ENCODE data around the gene CD209. TPM values are rescaled to one million over a fixed set of nuclear protein-coding genes. Genes with fewer than 3 reads are reported as not detected.

Gene CD209
- polyA plus RNA-seq, 1 experiment: not detected

DNA sequence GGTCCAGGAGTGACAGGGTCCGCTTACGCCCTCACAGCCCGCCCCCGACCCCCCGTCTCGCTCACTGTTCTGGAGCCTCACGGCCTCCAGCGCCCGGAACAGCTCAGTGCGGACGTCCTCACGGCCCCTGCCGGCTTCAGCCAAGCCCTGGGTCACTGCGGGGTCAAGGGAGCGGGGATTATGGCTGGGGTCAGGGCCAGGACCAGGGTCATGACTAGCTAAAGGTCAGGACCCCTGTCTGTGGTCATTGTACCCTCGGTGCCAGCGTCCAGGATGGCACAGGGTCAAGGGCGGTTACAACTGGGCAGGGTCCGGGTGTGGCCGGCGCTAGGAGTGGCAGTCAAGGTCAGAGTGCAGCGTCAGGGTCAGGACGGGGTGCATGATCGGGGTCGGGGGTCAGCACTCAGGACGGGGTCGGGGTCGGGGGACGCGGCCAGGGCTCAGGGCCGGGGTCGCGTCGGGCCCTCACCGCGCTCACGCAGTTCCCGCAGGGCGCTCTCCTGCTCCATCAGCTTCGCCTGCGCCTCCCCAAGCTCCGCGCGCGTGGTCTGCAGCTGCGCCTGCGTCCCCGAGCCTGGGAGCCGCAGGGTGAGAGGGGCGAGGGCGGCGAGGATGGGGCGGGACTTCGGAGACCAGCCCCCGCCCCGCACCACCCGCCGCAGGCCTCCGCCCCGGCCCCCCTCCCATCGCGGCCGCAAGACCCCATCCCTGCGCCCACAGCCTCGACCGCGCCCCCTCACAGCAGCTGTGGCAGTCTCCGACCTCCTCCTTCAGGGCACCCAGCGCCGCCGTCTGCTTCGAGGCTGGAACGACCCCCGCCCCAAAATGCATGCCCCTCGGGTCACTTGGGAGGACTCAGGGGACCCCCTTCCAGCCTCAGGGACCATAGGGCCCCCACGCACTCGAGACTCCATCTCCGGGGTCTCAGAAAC, 16.8 kb downstream of the CD209 start:
- ChIA-PET CTCF (no interaction called here), POLR2A (no interaction called here)
- H3K4me3 ChIP-seq (ENCODE audit: low read depth, low read length): no peak overlapping the region
- TF ChIP-seq, protein P1, sequence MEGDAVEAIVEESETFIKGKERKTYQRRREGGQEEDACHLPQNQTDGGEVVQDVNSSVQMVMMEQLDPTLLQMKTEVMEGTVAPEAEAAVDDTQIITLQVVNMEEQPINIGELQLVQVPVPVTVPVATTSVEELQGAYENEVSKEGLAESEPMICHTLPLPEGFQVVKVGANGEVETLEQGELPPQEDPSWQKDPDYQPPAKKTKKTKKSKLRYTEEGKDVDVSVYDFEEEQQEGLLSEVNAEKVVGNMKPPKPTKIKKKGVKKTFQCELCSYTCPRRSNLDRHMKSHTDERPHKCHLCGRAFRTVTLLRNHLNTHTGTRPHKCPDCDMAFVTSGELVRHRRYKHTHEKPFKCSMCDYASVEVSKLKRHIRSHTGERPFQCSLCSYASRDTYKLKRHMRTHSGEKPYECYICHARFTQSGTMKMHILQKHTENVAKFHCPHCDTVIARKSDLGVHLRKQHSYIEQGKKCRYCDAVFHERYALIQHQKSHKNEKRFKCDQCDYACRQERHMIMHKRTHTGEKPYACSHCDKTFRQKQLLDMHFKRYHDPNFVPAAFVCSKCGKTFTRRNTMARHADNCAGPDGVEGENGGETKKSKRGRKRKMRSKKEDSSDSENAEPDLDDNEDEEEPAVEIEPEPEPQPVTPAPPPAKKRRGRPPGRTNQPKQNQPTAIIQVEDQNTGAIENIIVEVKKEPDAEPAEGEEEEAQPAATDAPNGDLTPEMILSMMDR (IDR thresholded peaks at IDR 0.05; ENCODE audit: low read depth, low read length): no peak
- no peak for DNase-seq (ENCODE audit: low read depth, low spot score)
- peaks cover 31% of the 10 kb centered on the region for H3K27me3 ChIP-seq (ENCODE audit: control insufficient read depth, insufficient read depth, low read length)
- no peaks in the 10 kb centered on the region; the same call in 1 of the 2 replicates for H3K9me3 ChIP-seq (ENCODE audit: control insufficient read depth, insufficient read depth, low read length)
- no peak overlapping the region for H3K27ac ChIP-seq (ENCODE audit: low read depth, low read length)

DNA sequence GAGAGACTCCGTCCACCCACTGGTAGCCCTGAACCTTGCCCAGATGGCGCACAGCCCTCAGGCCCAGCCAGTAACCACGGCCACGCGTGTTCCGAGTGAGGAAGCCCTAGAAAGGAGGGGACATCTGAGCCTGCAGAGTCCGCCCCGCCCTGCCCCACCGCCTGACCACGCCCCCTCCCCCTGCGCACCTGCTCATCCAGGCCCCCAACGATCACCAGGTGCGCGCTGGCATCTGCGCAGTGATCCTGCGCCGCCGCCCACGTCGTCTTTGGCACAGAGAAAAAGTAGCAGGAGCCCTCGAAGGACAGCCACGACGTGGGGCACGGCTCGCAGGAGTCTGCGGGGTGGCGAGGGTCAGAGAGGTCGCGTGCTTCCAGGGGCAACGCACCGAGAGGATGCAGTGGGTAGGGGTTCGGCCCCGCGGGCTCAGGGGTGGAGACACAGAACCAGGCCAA, 17.5 kb downstream of the CD209 start:
- Histone ChIP-seq H3K4me3 (ENCODE audit: low read depth, low read length) (no peak overlapping the region), H3K27me3 (ENCODE audit: control insufficient read depth, insufficient read depth, low read length) (peaks cover 31% of the 10 kb centered on the region), H3K9me3 (ENCODE audit: control insufficient read depth, insufficient read depth, low read length) (no peaks in the 10 kb centered on the region; the same call in 1 of the 2 replicates), H3K27ac (ENCODE audit: low read depth, low read length) (no peak overlapping the region)
- ChIA-PET POLR2A (no interaction called here), CTCF (no interaction called here)
- no peak for DNase-seq (ENCODE audit: low read depth, low spot score)
- TF ChIP-seq, protein P1 (IDR thresholded peaks at IDR 0.05; ENCODE audit: low read depth, low read length): no peak

DNA sequence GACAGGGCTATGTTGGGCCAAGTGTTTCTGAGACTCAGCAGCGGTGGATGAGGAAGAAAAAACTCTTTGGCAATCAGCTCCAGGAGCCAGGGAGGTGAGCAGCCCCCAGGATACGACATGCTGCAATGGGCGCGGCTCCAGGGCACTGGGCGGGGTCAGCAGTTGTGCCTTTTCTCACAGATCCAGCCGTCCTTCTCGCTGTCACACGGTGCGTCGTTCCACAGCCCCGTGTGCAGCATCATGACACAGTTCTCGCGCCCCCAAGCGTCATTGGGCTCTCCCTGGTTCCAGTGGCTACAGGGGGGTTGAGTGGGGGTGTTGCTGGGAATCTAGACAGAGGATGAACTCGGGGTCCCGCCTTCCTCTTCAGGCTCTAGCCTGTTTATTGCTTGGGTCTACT, 18.1 kb downstream of the CD209 start:
- CTCF ChIA-PET: no interaction called here
- TF ChIP-seq, protein P1 (IDR thresholded peaks at IDR 0.05; ENCODE audit: low read depth, low read length): no peak

DNA sequence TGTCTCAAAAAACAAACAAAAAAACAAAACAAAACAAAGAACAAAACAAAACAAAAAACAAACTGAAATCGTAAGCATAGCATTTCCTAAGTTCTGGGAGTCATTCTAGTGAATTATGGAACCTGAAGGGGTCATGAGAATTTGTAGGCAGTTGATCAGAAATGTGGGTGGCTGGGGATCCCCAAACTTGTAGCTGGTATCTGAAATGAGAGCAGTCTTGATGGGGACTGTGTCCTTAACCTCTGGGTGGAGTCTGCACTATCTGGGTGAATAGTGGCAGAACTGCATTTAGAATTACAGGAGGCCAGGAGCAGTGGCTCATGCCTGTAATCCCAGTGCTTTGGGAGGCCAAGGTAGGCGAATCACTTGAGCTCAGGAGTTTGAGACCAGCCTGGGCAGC, 21.5 kb downstream of the CD209 start:
- H3K27ac ChIP-seq (ENCODE audit: low read depth, low read length): no peak overlapping the region
- peaks cover 22% of the 10 kb centered on the region for H3K27me3 ChIP-seq (ENCODE audit: control insufficient read depth, insufficient read depth, low read length)
- no peak for DNase-seq (ENCODE audit: low read depth, low spot score)
- H3K4me3 ChIP-seq (ENCODE audit: low read depth, low read length): no peak overlapping the region
- H3K9me3 ChIP-seq (ENCODE audit: control insufficient read depth, insufficient read depth, low read length): no peaks in the 10 kb centered on the region
- POLR2A ChIA-PET: no interaction called here
- CTCF ChIA-PET: no interaction called here
- TF ChIP-seq, protein P1 (IDR thresholded peaks at IDR 0.05; ENCODE audit: low read depth, low read length): no peak

More for the DNA sequence above, 18.1 kb downstream of the CD209 start:
- Histone ChIP-seq H3K27me3 (ENCODE audit: control insufficient read depth, insufficient read depth, low read length) (peaks cover 31% of the 10 kb centered on the region), H3K9me3 (ENCODE audit: control insufficient read depth, insufficient read depth, low read length) (no peaks in the 10 kb centered on the region; the same call in 1 of the 2 replicates), H3K27ac (ENCODE audit: low read depth, low read length) (no peak overlapping the region), H3K4me3 (ENCODE audit: low read depth, low read length) (no peak overlapping the region)
- POLR2A ChIA-PET: no interaction called here
- no peak for DNase-seq (ENCODE audit: low read depth, low spot score)

DNA sequence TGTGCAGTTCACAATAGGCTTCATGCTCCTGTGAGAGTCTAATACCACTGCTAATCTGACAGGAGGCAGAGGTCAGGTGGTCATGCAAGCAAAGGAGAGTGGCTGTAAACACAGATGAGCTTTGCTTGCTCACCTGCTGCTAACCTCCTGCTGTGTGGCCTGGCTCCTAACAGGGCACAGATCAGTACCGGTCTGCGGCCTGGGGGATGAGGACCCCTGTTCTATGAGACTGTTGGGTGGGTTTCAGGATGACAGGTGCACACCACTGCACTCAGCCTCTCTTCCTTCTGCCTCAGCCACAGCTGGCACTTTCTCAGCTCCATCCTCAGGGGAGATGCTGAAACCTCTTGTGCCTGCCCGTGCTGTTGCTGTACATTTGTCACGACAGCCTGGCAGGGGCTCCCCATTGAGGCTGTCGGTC, 25.1 kb downstream of the CD209 start:
- POLR2A ChIA-PET: no interaction called here
- H3K27ac ChIP-seq (ENCODE audit: low read depth, low read length): no peak overlapping the region
- H3K27me3 ChIP-seq (ENCODE audit: control insufficient read depth, insufficient read depth, low read length): no peaks in the 10 kb centered on the region
- TF ChIP-seq, protein P1 (IDR thresholded peaks at IDR 0.05; ENCODE audit: low read depth, low read length): no peak
- DNase-seq (ENCODE audit: low read depth, low spot score): no peak
- CTCF ChIA-PET: interaction anchor here (1.3 kb wide), 1 partner anchor 154 kb away, joined by 3 read pairs; no protein-coding TSS in a partner anchor
- no peak overlapping the region for H3K4me3 ChIP-seq (ENCODE audit: low read depth, low read length)
- H3K9me3 ChIP-seq (ENCODE audit: control insufficient read depth, insufficient read depth, low read length): no peaks in the 10 kb centered on the region

Measured in AG04450 (cell line).